Stimulated activated memory B cell treated with anti-CD40 and anti-IgM and Interleukin-4, amounts not matched to agents 10 μg/mL and 1 μg/mL and 100 μg/mL, for 72 hours (primary cell): ENCODE measurements around the gene RGSL1.

Source experiments
- ATAC-seq: fragments of 150-1000 bp; cut with Tn5 transposase; 2 replicates; pipeline ENCODE4 v1.10.0; 2021
- H3K27ac Mint-ChIP-seq: one replicate; pipeline ENCODE4 v1.8.0; 2022; ENCODE audit warnings: mild to moderate bottlenecking, mixed read lengths
- H3K27me3 Mint-ChIP-seq: one replicate; pipeline ENCODE4 v1.8.0; 2022; ENCODE audit warnings: mixed read lengths
- H3K36me3 Mint-ChIP-seq: one replicate; pipeline ENCODE4 v1.8.0; 2022; ENCODE audit warnings: mixed read lengths
- H3K4me1 Mint-ChIP-seq: one replicate; pipeline ENCODE4 v1.8.0; 2022; ENCODE audit warnings: mixed read lengths
- H3K4me3 Mint-ChIP-seq: one replicate; pipeline ENCODE4 v1.8.0; 2022; ENCODE audit warnings: mild to moderate bottlenecking, moderate library complexity, mixed read lengths
- H3K9me3 Mint-ChIP-seq: one replicate; pipeline ENCODE4 v1.8.0; 2022; ENCODE audit warnings: mixed read lengths

The RGSL1 gene

DNA sequence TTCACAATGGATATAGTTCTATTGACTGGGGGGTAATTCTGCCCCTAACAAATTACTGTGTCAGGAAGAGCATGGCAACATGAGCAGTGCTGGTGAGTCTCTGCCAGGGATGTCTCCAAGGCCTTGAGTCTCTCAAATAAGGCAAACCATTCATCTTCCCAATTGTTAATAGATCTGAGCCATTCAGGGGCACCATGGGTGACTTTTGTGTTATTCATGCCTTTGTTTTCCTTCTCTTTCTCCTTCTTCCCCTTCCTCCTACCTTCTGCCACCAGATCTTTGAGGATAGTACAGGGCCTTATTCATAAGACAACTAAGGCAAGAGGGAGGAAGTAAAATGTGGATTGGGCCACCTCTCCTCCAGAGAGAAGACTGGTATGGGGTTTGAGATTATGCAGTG, at the start of gene RGSL1:
RGSL1 (plus strand) TSS at position 60 of the 400 bp plus-strand sequence; CDS start at position 80, 20 bp downstream.
- ATAC-seq, result no peak
- H3K9me3 Mint-ChIP-seq, result no peaks in the 10 kb centered on the region
- H3K36me3 Mint-ChIP-seq, result no peaks in the 10 kb centered on the region
- H3K4me1 Mint-ChIP-seq, result peaks cover 7% of the 10 kb centered on the region
- H3K27ac Mint-ChIP-seq, result no peak within 1 kb of the TSS
- H3K4me3 Mint-ChIP-seq, result no peak within 1 kb of the TSS
- peaks cover 12% of the 10 kb centered on the region for H3K27me3 Mint-ChIP-seq

DNA sequence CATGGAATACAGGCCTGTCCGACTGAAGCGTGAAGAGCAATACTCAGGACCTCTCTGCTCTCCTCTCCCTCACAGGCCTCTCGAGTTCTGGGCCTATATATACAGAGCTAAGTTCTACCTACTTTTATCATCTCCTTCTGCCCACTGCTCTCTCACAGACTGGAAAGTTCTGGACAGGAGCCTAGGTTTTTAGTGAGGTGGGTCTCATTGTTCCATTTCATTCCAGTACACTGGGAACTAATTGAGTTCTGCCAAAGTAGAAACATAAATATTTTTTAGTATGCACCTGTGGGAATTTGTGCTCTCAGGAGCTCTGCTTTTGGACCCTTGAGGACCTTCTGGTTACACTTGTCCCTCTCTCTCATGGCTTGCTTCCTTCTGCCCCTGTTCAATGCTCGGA, 49.4 kb upstream of the RGSL1 start, which contains the start of gene TEDDM1:
TEDDM1 (minus strand) TSS at position 101 of the 400 bp plus-strand sequence. CDS start 182 bp downstream, outside the sequence.
- peaks cover 3% of the 10 kb centered on the region for H3K9me3 Mint-ChIP-seq
- peak; percentile 20 for ATAC-seq
- no peak within 1 kb of the TSS for H3K4me3 Mint-ChIP-seq
- H3K27ac Mint-ChIP-seq, result no peak within 1 kb of the TSS
- peaks cover 39% of the 10 kb centered on the region for H3K27me3 Mint-ChIP-seq
- peaks cover 4% of the 10 kb centered on the region for H3K4me1 Mint-ChIP-seq
- H3K36me3 Mint-ChIP-seq, result peaks cover 3% of the 10 kb centered on the region

DNA sequence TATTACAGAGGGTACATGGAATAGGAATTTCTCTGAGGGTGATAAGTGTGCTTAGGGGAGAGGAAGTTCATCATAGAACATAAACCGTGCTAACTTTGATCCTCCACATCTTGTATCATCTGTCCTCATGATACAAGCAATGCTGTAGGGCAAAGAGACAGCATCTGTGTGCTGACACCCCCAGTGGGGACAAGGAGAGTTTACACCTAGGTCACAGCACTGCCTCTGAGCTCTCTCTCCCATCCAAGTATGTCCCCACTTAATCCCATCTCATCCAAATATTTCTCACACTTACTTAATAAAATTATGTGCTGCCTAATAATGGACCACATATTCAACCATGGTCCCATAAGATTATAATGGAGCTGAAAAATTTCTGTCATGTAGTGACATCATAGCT, 45.2 kb upstream of the RGSL1 start:
- H3K4me3 Mint-ChIP-seq, result no peak overlapping the region
- peaks cover 5% of the 10 kb centered on the region for H3K9me3 Mint-ChIP-seq
- peaks cover 34% of the 10 kb centered on the region for H3K27me3 Mint-ChIP-seq
- H3K4me1 Mint-ChIP-seq, result no peaks in the 10 kb centered on the region
- ATAC-seq, result no peak
- H3K27ac Mint-ChIP-seq, result no peak overlapping the region
- peaks cover 5% of the 10 kb centered on the region for H3K36me3 Mint-ChIP-seq

DNA sequence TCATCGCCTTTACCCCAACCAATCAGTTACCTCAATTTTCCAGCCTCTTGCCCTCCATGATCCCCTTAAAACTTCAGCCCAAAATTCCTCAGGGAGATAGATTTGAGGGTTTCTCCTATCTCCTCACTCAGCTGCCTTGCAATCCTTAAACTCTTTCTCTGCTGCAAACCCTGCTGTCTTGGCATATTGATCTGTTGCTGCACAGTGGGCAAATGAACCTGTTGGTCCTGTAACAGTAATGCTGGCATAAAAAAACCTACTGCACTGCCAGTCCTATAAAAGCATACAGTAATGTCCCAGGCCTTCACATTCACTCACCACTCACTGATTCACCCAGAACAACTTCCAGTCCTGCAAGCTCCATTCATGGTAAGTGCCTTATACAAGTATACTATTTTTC, 44.4 kb upstream of the RGSL1 start:
- no peak overlapping the region for H3K27ac Mint-ChIP-seq
- ATAC-seq, result no peak
- peaks cover 5% of the 10 kb centered on the region for H3K36me3 Mint-ChIP-seq
- H3K9me3 Mint-ChIP-seq, result peaks cover 5% of the 10 kb centered on the region
- no peak overlapping the region for H3K4me3 Mint-ChIP-seq
- no peaks in the 10 kb centered on the region for H3K4me1 Mint-ChIP-seq
- H3K27me3 Mint-ChIP-seq, result peaks cover 34% of the 10 kb centered on the region

DNA sequence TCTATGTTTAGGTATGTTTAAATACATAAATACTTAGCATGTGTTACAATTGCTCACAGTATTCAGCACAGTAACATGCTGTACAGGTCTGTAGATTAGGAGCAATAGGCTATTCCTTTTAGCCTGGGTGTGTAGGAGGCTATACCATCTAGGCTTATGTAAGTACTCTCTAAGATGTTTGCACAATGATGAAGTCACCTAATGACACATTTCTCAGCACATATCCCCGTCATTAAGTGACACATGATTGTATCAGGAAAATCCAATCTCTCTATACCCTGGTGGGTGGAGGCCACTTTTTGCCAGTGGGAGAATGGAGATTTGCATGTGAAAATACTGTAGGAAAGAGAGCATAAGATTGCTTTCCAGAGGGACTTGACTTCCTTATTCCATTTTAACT, 43.9 kb upstream of the RGSL1 start:
- peaks cover 5% of the 10 kb centered on the region for H3K36me3 Mint-ChIP-seq
- no peak overlapping the region for H3K4me3 Mint-ChIP-seq
- peaks cover 5% of the 10 kb centered on the region for H3K9me3 Mint-ChIP-seq
- no peak overlapping the region for H3K27ac Mint-ChIP-seq
- H3K4me1 Mint-ChIP-seq, result no peaks in the 10 kb centered on the region
- peaks cover 34% of the 10 kb centered on the region for H3K27me3 Mint-ChIP-seq
- ATAC-seq, result no peak

DNA sequence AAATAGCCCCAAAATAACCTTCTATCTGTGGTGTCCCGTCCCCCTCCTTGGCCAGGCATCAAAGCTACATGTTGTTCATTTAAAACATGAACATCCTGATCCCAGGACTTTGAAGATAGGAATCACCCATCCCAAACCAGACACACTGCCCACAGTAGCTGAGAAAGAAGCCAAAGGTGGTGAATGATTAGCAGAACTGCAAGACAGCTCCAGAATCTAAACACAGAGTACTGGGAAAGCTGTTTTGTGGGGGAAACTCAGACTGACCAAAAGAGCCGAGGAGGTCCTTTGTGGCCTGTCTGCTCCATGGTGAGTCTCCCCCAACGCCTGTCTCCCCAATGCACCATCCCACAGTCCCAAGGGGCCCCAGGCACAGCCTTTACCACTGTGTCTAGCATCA, 42.2 kb upstream of the RGSL1 start:
- Mint-ChIP-seq H3K4me3 (no peak overlapping the region), H3K27ac (no peak overlapping the region), H3K27me3 (peaks cover 32% of the 10 kb centered on the region), H3K36me3 (peaks cover 5% of the 10 kb centered on the region), H3K4me1 (no peaks in the 10 kb centered on the region), H3K9me3 (peaks cover 5% of the 10 kb centered on the region)
- no peak for ATAC-seq

DNA sequence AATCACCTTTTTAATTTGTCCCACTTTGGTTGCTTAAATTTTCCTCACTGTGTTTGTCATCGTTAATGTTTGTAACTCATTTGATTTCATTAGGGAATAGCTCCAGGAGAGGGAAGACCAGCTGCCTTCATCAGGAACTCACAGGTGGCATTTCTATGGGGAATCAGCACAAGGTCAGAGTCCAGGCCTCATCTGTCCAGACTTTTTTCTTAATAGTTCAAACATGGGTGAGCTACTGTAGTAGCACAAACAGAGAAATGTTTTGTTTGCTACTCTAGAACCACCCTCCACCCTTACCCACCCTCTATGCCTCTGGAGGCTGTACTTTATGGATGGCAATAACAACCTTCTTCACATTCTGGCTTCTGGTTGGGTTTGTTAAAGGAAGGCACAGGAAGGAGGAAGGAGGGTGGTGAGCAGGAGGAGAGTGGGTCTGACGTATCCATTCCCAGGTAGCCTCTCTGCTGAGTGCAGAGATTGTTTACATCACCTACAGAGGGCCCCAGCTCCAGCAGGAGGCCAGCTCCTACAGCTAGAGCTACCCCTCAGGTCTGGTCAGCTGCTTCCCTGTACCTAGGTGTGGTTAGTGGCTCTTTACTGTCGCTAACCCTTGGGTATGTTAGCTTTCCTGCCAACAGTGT, 41.4 kb upstream of the RGSL1 start:
- no peaks in the 10 kb centered on the region for H3K4me1 Mint-ChIP-seq
- H3K4me3 Mint-ChIP-seq, result no peak overlapping the region
- H3K36me3 Mint-ChIP-seq, result peaks cover 5% of the 10 kb centered on the region
- no peak for ATAC-seq
- no peak overlapping the region for H3K27ac Mint-ChIP-seq
- H3K27me3 Mint-ChIP-seq, result peaks cover 25% of the 10 kb centered on the region
- peaks cover 5% of the 10 kb centered on the region for H3K9me3 Mint-ChIP-seq

DNA sequence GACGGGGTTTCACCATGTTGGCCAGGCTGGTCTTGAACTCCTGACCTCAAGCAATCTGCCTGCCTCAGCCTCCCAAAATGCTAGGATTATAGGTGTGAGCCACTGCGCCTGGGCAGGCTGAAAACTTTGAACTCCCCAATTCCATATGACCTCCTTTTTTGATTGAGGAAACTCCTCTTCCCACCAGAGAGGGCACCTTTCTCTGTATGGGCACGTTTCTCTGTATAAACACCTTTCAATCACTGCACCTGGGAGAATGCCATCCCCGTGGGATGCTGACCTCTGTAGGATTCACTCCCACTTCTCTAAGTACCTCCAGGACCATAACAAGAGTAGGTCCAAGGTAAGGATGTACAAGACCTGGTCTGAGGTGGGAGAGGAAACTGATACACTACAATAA, 39.8 kb upstream of the RGSL1 start:
- H3K9me3 Mint-ChIP-seq, result peaks cover 5% of the 10 kb centered on the region
- H3K4me3 Mint-ChIP-seq, result no peak overlapping the region
- H3K27me3 Mint-ChIP-seq, result peaks cover 35% of the 10 kb centered on the region
- no peak overlapping the region for H3K27ac Mint-ChIP-seq
- H3K4me1 Mint-ChIP-seq, result no peaks in the 10 kb centered on the region
- peaks cover 5% of the 10 kb centered on the region for H3K36me3 Mint-ChIP-seq
- no peak for ATAC-seq

DNA sequence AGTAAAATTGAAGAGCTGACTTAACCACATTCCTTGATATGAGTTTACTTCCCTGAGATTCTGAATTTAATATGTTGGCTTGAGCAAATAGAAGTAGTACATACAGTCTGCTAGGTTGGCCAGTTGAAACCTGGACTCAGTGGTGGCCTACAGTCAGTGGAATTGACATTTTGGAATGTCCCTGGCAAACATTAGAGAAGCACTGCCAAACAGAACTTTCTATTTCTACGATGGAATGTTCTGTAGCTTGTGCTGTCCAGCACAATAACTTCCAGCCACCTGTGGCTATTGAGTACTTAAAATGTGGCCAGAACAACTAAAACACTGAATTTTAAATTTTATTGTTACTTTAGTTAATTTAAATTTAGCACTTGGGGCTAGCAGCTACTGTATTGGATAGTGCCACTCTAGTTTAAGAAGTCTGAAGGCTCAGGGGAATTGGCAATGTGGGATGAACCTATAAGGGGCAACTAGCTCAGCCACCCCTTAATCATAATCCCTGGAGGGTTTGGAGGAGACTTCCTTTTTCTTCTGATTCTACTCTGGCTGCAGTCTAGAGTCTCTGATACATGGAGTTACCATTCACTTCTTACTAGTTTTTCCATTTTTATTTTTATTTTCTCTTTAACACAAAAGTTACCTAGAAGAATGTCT, 39.2 kb upstream of the RGSL1 start:
- H3K27ac Mint-ChIP-seq, result no peak overlapping the region
- H3K4me1 Mint-ChIP-seq, result no peaks in the 10 kb centered on the region
- no peaks in the 10 kb centered on the region for H3K9me3 Mint-ChIP-seq
- ATAC-seq, result no peak
- peaks cover 36% of the 10 kb centered on the region for H3K27me3 Mint-ChIP-seq
- no peak overlapping the region for H3K4me3 Mint-ChIP-seq
- H3K36me3 Mint-ChIP-seq, result peaks cover under 1% of the 10 kb centered on the region

DNA sequence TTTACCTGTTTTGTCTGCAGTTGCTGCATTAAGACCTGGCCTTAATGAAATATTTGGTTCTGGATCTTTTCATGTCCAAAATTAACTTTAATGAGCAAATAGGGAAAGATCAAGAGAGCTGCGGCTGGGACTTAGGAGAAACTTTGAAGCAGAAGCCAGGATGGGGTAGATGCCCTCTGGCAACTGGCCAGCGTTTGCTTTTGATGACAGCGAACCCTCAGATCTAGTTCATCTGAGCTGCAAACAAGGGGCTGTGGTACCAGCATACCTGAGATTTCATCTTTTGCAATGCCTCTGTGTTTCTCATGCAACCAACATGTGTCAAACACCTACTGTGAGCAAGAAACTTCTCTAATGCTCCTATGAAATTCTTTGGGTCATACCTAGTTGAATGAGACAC, 36.5 kb upstream of the RGSL1 start:
- Mint-ChIP-seq H3K4me3 (no peak overlapping the region), H3K27me3 (peaks cover 28% of the 10 kb centered on the region), H3K9me3 (no peaks in the 10 kb centered on the region), H3K27ac (no peak overlapping the region), H3K36me3 (no peaks in the 10 kb centered on the region), H3K4me1 (no peaks in the 10 kb centered on the region)
- no peak for ATAC-seq

DNA sequence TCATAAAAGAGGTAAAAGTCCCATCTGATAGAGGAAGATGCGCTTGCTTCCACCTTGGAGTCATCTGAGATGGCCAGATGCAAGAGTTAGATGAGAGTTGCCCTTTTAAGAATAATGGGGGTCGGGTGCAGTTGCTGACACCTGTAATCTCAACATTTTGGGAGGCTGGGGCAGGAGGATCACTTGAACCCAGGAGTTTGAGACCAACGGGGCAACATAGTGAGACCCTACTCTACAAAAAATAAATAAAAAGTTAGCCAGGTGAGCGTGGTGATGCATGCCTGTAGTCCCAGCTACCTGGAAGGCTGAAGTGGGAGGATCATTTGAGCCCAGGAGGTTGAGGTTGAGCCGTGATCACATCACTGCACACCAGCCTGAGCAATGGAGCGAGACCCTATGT, 36.0 kb upstream of the RGSL1 start:
- Mint-ChIP-seq H3K4me1 (no peaks in the 10 kb centered on the region), H3K9me3 (no peaks in the 10 kb centered on the region), H3K4me3 (no peak overlapping the region), H3K27ac (no peak overlapping the region), H3K36me3 (no peaks in the 10 kb centered on the region), H3K27me3 (peaks cover 28% of the 10 kb centered on the region)
- ATAC-seq, result no peak

DNA sequence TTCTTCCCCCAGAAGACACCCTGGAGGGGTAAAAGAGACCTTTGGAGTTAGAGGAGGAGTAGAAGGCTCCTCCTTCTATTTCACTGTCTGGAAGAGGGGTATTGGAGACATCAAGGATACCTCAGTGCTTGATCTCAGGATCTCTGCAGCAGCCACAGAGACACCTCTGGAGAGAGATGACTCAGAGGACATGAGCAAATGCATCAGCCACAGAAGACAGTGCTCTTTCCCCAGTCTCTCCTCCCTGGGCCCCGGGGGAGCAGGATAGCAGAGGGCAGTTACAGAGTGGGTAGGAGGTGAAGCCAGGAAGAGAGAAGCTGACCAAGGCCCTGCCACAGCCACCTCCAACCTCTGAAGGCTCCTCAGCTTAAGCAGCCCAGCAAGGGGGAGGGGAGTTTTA, 34.2 kb upstream of the RGSL1 start:
- H3K9me3 Mint-ChIP-seq, result no peaks in the 10 kb centered on the region
- no peaks in the 10 kb centered on the region for H3K4me1 Mint-ChIP-seq
- H3K4me3 Mint-ChIP-seq, result no peak overlapping the region
- H3K27me3 Mint-ChIP-seq, result peaks cover 28% of the 10 kb centered on the region
- H3K27ac Mint-ChIP-seq, result no peak overlapping the region
- peak; percentile 31 for ATAC-seq
- no peaks in the 10 kb centered on the region for H3K36me3 Mint-ChIP-seq

DNA sequence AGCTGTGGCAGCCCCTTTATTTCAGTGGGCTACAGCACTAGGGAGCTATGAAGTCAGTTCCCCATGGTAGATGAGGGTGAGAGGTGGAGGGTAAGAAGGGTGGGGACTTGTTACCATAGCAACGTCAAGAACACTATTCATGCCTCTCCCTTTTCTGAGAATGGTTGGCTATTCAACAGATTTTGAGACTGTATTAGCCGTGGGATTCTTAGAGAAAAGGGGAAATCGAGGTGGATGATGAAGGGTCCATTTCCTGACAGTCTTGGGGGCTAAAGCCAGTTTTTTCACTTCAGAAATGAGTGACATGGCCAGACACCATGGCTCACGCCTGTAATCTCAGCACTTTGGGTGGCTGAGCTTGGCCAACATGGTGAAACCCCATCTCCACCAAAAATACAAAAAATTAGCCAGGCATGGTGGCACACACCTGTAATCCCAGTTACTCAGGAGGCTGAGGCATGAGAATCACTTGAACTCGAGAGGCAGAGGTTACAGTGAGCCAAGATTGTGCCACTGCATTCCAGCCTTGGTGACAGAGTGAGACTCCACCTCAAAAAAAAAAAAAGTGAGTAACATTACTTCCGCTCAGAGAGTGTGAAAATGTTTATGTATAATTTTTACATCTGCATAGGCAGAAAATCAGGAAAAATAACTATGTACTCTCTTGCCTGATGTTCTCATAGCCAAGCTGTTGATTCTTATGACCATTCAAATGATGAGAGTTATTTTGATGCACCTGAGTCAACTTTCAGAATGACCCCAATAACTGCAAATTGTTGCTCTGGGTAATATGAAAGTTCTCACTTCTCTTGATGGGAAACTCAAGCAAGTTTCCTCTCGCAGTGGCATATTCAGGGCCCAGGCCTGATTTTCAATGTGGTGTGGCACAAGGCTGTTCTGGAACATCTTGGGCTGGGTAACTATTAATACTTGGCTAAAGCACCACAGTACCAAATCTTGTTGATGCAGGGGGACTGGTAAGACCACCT, 23.2 kb upstream of the RGSL1 start:
- Mint-ChIP-seq H3K27ac (peak overlapping the region; percentile 20), H3K27me3 (peaks cover 8% of the 10 kb centered on the region), H3K4me3 (no peak overlapping the region), H3K4me1 (peaks cover 33% of the 10 kb centered on the region), H3K9me3 (no peaks in the 10 kb centered on the region), H3K36me3 (no peaks in the 10 kb centered on the region)
- peak; percentile 75 for ATAC-seq

DNA sequence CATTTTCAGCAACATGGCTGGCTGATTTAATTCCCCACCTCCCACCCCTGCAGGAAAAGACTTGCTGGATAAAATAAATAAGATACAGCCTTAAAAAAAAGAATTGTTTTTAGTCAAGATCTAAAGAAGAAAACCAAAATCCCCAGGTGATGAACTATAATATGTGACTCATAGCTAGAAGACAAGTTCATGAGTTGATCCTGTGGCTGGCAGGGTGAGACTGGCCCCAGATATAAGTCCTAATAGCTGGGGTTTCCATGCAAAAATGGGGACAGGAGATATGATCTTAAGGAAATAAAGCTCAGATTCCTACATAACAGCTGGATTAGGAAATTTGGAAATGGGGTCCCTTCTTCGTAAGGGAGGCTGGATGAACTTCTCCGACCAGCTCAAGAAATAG, 21.9 kb upstream of the RGSL1 start:
- H3K4me1 Mint-ChIP-seq, result peaks cover 33% of the 10 kb centered on the region
- no peak overlapping the region for H3K27ac Mint-ChIP-seq
- H3K36me3 Mint-ChIP-seq, result no peaks in the 10 kb centered on the region
- H3K27me3 Mint-ChIP-seq, result no peaks in the 10 kb centered on the region
- no peak overlapping the region for H3K4me3 Mint-ChIP-seq
- ATAC-seq, result peak; percentile 56
- H3K9me3 Mint-ChIP-seq, result no peaks in the 10 kb centered on the region

DNA sequence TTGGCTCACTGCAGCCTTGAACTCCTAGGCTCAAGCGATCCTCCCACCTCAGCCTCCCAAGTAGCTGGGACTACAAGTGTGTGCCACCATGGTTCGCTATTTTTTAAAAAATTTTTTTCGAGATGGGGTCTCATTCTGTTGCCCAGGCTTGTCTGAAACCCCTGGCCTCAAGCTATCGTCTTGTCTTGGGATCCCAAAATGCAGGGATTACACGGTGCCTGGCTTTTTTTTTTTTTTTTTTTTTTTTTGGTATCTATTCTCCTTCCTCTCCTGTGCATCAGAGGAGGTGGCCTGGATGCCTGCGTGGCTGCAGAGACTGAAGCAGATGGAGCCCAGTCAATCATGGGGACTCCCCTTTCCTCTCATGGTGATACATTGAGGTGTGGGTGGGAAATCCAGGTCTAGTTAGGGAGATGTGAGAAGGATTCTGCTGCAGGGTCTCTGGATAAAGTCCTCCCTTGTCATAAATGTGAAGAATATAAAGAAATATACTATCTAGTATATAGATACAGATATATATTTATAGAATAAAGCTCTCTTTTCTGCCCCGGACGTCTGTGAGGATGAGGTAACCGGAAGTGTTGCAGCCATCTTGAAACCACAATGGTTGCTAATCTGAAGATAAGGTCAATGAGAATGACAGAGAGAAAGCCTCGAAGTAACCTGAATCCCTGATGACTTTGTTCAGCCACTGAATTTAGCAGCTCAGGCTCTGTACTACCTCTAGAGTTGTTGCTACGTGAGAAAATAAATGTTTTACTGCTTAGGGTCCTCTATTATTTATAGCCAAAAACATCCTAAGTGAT, 19.5 kb upstream of the RGSL1 start:
- Mint-ChIP-seq H3K4me1 (peaks cover 33% of the 10 kb centered on the region), H3K27me3 (no peaks in the 10 kb centered on the region), H3K36me3 (no peaks in the 10 kb centered on the region), H3K9me3 (no peaks in the 10 kb centered on the region), H3K4me3 (peak overlapping the region; percentile 19), H3K27ac (peak overlapping the region; percentile 34)
- no peak for ATAC-seq
